GM19463 (cell line): ENCODE measurements around the gene MARK4.
"Not testable (repeated sequence)": the region's sequence is repeated elsewhere in the genome, so short reads cannot be mapped to it uniquely, and the experiment has no call there.

Source experiments
- ATAC-seq: cut with Tn5 transposase; IDR thresholded peaks from one replicate; pipeline ENCODE4 v1.9.1; 2021; ENCODE audit warnings: mild to moderate bottlenecking, moderate library complexity; ENCODE audit not compliant: unreplicated experiment

MARK4 gene

DNA sequence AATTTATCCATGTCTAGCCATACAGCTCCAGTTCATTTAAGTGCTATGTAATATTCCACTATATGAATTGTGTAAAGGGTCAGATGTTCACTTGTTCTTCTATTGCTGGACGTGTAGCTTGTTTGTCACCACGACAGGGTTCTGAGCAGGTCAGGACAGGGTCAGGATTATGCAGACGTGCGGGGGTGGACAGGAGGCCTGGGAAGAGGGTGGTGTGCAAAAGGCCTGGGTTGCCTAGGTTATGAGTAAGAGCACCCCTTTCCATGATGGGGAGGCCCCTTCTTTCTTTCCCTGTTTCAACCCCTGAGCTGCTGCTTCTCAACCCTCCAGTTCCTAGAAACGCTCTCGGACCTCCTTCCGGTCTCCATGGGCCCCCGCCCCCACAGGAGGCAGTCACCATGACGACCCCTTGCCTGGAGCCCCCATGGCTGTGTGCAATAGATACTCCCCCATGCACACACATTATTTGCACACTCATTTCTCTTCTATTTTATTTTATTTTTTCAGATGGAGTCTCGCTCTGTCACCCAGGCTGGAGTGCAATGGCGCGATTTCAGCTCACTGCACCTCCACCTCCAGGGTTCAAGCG lies 7.8 kb upstream of the MARK4 start:
- no peak for ATAC-seq

DNA sequence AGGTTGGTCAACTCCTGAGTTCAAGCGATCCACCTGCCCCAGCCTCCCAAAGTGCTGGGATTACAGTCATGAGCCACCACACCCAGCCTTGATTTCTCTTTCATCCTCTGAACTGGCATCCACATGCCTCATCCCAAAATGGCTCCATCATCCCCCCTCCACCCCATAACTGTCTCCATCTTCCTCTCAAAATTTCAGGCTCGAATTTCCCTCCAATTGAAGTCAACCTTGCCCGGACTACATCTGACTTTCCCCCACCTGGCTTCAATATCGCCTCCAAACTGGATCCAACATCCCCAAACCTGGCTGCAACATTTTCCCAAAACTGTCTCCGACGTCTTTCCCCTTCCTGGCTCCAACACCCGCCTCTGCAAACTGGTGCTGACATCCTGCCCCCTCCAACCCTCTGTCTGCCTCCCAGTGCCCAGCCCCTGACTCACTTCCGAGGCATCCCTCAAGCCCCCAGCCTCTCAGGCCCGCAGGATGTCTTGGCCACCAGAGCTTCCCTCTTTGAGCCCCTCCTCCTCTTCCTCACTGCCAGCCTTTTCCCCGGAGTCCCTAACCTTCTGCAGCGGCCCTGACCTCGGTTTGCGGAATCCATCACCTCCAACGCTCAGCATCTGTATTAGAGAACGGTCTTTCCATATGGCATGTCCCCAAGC lies 6.8 kb upstream of the MARK4 start:
- no peak for ATAC-seq

DNA sequence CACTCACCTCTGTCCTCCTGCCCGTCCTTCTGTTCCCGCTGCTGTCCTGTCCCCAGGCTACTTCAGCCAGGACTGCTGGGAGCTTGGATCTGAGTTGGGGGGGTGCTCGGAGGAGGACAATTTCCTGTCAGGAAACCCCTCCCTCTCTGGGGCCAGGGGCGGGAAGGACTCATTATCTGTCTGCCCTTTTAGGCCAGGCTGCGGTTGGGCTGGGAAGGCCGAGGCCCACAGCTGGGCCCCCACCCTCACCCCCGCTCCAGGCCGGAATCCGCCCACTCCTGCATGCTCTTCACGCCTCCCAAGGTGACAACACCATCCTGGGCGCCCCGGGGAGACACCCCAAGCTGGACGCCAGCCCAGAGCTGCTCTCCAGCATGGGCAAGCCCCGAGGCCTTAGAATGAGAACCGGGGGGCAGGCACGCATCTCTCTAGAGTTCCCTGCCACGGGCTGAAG lies 5.7 kb upstream of the MARK4 start, which contains the start of gene EXOC3L2:
Gene EXOC3L2, minus strand, starts transcription at position 74 of the 454 bp plus-strand sequence. CDS start 6,362 bp downstream, outside the sequence.
- no peak for ATAC-seq

- ATAC-seq: no peak
These were observed 5.2 kb upstream of the MARK4 start for GRCh38 chr19:45245826-45246225.

GRCh38 chr19:45247136-45247535 lies 3.9 kb upstream of the MARK4 start:
- ATAC-seq: no peak

DNA sequence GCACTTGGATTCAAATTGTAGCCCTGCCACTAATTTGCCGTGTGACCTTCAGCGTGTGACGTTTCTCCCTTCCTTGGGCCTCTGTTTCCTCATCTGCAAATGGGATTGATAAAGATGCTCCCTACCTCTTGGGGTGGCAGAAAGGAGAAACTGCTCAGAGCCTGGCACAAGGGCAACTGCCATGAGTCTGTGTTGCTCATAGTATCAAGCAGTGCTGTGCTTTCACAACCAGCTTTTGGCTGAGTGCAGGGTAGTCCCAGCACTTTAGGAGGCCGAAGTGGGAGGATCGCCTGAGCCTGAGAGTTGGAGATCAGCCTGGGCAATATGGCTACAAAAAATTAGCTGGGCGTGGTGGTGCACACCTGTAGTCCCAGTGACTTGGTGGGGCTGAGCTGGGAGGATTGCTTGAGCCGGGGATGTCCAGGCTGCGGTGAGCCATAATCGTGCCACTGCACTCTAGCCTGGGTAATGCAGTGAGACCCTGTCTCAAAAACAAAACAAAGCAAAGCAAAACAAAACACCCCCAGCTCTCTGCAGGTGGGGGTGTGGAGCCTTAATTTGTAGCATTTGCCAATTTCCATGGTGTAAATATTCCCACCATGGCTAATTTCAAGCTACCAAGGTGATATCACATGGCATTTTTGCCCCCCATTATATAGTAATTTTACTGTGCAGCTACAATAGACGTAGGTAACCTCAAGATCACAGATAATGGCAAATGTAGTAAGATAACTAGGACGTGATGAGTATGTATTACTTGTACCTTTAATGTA lies 1.6 kb upstream of the MARK4 start:
- ATAC-seq: no peak

GRCh38 chr19:45250216-45250831 lies 747 bp upstream of the MARK4 start:
- ATAC-seq: no peak

DNA sequence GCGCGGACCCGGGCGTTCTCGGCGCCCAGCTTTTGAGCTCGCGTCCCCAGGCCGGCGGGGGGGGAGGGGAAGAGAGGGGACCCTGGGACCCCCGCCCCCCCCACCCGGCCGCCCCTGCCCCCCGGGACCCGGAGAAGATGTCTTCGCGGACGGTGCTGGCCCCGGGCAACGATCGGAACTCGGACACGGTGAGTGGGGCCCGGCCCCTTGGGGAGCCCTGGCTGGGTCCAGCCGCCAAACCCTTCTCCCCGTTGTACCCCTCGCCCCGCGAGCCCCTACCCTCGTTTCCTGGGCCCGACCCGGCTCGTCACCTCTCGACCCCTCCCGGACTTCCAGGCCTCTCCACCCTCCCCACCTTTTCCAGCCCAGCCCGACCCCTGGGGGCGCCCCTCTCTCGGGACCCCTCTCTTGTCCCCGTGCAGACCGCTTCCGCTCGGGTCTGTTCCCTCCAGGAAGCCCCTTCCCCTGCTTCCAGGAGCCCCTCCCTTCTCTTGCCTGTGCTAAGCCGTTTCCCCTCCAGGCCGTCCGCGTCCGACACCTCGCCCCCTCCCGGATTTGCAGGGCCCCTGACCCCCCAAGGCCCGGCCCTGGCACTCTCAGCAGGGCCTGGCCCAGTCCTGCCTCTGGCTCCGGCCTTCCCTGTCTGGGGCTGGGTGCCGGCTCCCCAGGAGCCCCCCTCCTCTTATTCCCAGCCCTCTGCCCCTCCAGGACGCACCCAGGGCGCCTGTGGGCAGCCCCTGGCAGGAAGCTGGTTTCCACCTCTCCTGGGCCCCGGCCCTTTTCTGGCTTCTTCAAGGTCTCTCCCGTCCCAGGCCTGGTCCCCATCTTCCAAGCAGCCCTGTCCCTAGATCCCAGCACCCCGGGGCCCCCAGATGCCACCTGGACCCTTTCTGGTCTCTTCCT lies 632 bp downstream of the MARK4 start:
- no peak for ATAC-seq

- no peak for ATAC-seq
These were observed 2.4 kb downstream of the MARK4 start for GRCh38 chr19:45253396-45254027.

GRCh38 chr19:45254044-45254531 lies 3.0 kb downstream of the MARK4 start:
- ATAC-seq: no peak

GRCh38 chr19:45255611-45256157 lies 4.6 kb downstream of the MARK4 start:
- ATAC-seq: no peak

DNA sequence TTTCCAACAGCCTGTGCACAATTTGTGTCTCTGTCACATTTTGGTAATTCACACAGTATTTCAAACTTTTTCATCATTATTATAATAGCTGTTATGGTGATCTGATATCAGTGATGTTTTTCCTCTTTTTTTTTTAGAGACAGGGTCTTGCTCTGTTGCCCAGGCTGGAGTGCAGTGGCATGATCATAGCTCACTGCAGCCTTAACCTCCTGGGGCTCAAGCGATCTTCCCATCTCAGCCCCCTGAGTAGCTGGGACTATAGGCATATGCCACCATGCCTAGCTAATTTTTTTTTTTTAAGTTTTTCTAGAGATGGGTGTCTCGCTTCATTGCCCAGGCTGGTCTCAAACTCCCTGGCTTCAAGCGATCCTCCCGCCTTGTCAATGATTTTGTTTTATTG lies 5.8 kb downstream of the MARK4 start:
- ATAC-seq: no peak

GRCh38 chr19:45258862-45259261 lies 7.8 kb downstream of the MARK4 start:
- no peak for ATAC-seq

DNA sequence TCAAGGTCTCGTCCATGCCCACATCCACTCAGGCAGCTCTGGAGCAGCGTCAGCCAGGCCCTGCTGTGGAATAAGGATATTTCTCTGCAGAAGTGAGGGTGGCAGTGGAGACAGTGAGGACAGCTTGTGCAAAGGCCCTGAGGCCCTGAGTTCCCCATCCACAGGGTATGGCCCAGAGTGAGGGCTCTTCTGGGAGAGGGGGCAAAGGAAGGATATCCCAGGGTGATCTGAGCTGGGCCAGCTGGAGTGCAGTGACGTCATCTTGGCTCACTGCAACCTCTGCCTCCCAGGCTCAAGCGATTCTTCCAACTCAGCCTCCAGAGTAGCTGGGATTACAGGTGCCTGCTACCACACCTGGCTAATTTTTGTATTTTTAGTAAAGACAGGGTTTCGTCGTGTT lies 11.5 kb downstream of the MARK4 start:
- no peak for ATAC-seq

- no peak for ATAC-seq
These were observed 11.9 kb downstream of the MARK4 start for GRCh38 chr19:45263013-45263412.

DNA sequence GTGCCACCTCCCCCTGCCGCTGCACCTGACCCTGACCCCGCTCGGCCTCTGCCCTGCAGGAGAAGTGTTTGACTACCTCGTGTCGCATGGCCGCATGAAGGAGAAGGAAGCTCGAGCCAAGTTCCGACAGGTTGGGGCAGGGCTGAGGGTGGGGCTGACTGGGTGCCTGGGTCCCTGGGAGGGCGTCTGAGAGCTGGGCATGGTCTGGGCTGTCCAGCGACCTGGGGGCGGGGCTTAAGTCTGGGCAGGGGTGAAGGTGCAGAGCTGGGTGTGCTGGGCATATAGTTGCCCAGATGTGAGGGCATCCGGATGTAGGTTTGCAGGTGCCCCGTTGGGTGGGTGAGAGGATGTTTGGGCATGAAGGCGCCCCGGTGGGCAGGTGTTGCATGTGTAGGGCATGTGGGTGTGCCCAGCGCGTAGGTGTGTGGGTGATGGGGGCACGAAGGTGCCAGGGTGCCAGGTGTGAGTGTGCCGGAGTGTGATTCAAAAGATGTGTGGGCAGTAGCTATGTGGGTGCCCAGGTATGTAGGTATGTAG lies 13.8 kb downstream of the MARK4 start:
- no peak for ATAC-seq

- no peak for ATAC-seq
These were observed 14.3 kb downstream of the MARK4 start for GRCh38 chr19:45265375-45265774.

DNA sequence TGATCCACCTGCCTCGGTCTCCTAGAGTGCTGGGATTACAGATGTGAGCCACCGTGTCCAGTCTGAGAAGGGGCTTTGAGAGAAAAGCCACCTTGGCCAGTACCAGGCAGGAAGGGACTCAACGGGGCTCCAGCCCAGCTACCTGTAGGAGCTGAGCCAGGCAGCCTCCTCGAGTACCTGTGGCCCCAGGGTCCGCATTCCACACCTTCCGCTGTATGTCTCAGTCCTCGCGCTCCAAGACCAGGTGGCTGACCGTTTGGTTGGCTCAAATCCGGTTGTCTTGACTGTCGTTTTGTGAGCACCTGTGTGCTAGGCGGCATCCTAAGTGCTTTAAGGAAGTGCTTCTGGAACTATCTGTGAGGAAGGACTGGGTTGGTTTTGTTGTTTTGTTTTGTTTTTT lies 16.2 kb downstream of the MARK4 start:
- ATAC-seq: no peak

DNA sequence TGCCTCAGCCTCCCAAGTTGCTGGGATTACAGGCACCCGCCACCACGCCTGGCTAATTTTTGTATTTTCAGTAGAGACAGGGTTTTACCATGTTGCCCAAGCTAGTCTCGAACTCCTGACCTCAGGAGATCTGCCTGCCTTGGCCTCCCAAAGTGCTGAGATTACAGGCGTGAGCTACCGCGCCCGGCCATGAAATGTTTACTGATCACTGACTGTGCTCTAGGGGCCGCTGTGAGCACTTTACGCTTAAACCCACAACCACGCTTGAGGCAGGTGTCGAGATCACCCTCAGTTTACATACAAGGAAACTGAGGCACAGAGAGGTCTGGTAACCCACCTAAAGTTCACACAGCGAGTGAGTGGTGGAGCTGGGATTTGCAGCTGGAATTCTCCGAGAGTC lies 18.9 kb downstream of the MARK4 start:
- ATAC-seq: not testable (repeated sequence)
